ENCODE data around the gene ATP13A3.

The ATP13A3 gene

GRCh38 chr3:194395212-194395611 is 91.6 kb downstream of the ATP13A3 start:
- DNase-seq (ENCODE audit: low read depth in 2 of 2) = no peak

GRCh38 chr3:194392576-194392975 is 94.2 kb downstream of the ATP13A3 start:
- DNase-seq (ENCODE audit: low read depth in 2 of 2) = no peak

- no peak for DNase-seq (ENCODE audit: low read depth in 2 of 2)
These were observed 96.0 kb downstream of the ATP13A3 start for GRCh38 chr3:194390835-194391234.

- no peak for DNase-seq (ENCODE audit: low read depth in 2 of 2)
These were observed 97.5 kb downstream of the ATP13A3 start for GRCh38 chr3:194389269-194389668.

GRCh38 chr3:194387926-194388418 is 98.8 kb downstream of the ATP13A3 start:
- no peak for DNase-seq (ENCODE audit: low read depth in 2 of 2)

DNA sequence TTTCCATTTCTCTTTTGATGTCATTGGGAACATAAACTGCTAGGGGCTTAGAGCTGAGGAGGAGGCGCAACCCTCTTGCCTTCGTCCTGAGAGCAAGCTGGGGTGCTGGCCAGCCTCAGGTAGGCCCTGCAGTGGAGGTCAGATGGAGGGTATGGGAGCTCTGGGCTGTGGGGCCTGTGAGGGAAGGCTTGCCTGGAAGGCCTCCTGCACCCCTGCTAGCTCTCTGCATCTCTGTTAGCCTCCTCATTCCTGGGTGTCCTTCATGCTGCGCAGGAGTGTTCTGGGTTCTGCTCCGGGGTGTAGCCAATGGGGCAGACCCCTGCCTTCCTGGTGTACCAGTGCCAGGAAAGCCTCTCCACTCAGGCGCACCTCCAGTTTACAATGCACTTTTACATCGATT is 99.5 kb downstream of the ATP13A3 start:
- DNase-seq (ENCODE audit: low read depth in 2 of 2) = no peak

DNA sequence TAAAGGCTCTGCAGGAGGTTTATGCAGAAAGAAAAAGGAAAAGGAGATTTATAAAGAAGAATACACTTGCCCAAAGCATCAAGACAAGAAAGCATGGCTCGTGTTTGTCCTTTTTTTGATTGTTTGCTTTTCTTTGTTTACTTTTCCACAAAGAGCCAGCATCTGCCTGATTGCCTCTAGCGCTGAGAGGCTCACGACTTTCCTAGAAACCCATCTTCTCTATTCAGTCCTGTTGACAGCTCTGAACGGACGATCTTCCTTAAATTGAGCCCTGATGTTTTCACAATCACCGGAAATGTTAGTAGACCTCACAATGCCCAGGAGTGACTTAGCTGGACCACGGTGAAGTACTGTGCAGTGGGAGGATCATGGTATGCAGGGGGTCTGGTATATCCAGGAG is 100.2 kb downstream of the ATP13A3 start:
- no peak for DNase-seq (ENCODE audit: low read depth in 2 of 2)

GRCh38 chr3:194386066-194386465 is 100.7 kb downstream of the ATP13A3 start:
- no peak for DNase-seq (ENCODE audit: low read depth in 2 of 2)

DNA sequence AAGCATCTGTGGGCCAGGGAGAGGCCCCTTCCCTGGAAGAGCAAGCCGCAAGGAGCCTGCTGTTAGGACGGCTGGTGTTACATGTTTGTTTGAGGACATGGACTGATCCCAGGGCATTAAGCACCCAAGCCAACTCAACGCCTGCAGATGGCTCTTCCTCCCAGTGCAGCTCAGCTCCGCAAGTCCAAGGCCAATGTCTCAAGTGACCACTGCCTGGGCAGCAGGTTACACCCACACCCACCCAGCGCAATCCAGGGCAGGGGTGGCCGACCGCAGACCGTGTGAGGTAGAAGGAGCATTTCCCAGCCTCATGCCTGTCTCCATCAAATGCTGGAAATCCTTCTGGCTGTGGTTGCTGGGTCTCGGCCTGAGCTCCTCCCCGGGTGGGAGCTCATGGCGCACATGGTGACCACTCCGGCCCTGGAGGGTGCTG is 102.2 kb downstream of the ATP13A3 start:
- DNase-seq (ENCODE audit: low read depth in 2 of 2) = no peak

DNA sequence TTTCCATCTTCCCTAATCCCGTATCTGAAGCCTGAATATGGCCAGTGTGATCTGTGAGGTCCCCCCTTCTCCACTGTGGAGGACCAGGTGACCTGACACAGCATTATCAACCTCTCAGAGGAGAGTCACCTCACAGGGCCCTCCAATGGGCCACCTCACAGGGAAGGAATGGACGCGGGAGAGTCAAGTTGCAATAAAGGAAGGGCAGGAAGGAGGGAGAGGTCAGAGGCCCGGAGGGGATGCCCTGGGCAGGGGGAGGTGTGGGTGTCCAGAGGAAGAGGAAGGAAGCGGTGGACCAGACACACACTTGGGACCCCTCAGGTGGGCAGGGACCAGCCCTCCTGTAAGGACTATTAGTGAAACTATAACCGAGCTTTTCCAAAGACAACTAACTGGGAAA is 102.6 kb downstream of the ATP13A3 start:
- DNase-seq (ENCODE audit: low read depth in 2 of 2) = no peak

- no peak for DNase-seq (ENCODE audit: low read depth in 2 of 2)
These were observed 103.4 kb downstream of the ATP13A3 start for GRCh38 chr3:194383276-194383940.

DNA sequence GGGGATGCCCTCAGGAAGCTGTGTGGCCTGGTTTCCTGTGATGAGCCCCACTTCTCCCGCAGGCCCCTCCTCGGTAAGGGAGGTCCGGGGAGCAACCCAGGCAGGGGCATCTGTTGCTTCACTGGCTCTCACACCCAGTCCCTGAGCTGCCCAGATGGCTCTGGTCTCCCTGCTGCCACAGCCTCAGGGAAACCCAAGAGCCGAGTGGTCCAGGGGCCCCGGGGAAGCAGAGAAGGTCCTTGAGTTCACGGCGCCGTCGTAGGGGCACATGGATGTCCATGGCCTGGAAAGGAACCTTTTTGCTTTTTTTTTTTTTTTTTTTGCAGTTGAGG is 103.9 kb downstream of the ATP13A3 start:
- no peak for DNase-seq (ENCODE audit: low read depth in 2 of 2)

DNA sequence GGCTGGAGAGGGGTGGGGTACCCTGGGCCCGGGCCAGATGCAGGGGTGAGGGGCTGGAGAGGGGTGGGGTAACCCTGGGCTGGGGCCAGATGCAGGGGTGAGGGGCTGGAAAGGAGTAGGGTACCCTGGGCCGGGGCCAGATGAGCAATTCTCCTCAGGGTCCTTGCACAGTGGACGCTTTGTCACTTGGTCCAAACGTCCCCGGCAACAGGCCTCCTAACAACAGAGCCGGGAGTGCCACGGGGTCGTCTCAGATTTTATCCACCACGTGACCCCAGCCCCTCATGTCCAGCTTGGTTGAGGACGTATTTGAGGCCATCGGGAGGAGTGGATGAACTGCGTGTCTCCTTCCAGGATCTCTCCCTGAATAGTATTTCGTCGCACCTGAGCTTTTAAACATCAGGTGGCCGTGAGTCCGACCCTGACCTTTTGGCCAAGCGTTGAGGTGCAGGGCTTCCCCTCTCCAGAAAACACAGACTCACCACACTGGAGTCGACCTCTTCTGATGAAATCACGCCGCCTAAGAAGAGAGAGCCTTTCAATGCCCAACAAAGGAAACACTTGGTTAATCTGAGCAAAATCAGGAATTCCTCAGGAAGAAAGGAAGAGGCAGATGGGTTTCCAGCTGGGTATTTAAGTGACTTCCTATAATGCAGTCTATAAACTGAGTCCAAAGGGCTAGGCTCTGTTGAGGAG is 104.5 kb downstream of the ATP13A3 start:
- DNase-seq (ENCODE audit: low read depth in 2 of 2) = no peak

DNA sequence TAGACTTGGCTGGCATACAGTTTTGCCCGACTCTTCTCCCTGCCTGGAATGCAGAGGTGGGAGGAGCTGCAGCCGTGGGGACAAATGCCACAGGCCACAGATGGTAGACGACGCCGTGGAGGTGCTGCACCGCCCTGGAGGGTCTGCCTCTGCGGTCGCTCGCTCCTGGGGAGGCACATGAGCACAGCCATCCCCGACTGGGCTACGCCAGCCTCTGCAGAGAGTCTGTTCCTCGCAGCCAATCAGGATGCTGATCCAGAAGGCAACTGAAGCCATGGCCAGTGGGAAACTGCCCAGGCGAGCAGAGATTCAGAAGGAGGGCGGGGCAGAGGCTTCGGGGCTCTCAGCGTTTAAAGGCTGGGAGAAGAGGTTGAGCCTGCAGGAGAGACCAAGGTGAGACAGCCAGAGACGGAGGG is 105.3 kb downstream of the ATP13A3 start:
- DNase-seq (ENCODE audit: low read depth in 2 of 2) = no peak

DNA sequence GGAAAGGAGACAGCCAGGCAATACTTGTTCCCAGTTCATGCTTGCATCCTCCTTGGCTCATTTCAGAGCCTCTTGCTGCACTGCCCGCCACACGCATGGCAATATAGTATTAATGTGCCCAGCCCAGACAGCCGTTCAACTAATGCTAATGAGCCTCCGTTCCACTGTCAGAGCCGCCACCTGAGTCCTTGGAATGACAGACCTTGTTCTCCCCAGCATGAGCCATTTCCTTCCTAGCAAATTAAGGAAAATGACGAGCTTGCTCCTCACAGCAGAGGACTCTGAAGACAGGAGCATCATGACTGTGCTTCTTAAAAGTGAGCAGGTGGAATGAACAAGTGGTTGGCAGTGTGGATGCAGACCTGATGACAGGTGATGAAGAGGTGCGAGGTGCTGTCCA is 106.5 kb downstream of the ATP13A3 start:
- DNase-seq (ENCODE audit: low read depth in 2 of 2) = no peak

- no peak for DNase-seq (ENCODE audit: low read depth in 2 of 2)
These were observed 107.2 kb downstream of the ATP13A3 start for GRCh38 chr3:194379651-194380050.

GRCh38 chr3:194379231-194379630 is 107.6 kb downstream of the ATP13A3 start:
- DNase-seq (ENCODE audit: low read depth in 2 of 2) = no peak

DNA sequence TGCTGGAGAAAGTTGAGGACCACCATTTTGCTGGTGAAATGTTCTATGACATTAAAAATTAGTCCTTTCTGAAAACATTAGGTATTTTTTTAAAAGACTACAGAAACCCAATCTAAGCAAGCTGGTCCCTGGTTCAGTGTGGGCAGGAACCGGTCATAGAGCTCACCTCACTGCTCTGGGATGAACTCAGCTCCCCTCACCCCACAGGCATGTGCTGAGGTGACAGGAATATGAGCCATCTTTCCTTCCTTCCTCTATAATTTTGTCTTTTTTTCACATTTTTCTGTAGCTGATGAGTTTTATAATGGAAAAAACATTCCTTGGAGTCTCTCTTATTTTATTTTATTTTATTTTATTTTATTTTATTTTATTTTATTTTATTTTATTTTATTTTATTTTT is 109.1 kb downstream of the ATP13A3 start:
- no peak for DNase-seq (ENCODE audit: low read depth in 2 of 2)

DNA sequence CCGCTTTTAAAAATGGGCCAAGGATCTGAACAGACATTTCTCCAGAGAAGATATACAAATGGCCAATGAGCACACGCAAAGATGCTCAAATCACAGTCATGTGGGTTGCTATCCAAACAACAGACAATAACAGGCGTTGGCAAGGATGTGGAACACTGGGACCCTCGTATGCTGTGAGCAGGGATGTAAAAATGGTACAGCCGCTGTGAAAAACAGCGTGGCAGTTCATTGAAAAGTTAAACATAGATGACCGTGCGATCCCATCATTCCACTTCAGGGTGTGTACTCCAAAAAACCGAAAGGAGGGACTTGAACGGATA is 110.6 kb downstream of the ATP13A3 start:
- DNase-seq (ENCODE audit: low read depth in 2 of 2) = no peak

DNA sequence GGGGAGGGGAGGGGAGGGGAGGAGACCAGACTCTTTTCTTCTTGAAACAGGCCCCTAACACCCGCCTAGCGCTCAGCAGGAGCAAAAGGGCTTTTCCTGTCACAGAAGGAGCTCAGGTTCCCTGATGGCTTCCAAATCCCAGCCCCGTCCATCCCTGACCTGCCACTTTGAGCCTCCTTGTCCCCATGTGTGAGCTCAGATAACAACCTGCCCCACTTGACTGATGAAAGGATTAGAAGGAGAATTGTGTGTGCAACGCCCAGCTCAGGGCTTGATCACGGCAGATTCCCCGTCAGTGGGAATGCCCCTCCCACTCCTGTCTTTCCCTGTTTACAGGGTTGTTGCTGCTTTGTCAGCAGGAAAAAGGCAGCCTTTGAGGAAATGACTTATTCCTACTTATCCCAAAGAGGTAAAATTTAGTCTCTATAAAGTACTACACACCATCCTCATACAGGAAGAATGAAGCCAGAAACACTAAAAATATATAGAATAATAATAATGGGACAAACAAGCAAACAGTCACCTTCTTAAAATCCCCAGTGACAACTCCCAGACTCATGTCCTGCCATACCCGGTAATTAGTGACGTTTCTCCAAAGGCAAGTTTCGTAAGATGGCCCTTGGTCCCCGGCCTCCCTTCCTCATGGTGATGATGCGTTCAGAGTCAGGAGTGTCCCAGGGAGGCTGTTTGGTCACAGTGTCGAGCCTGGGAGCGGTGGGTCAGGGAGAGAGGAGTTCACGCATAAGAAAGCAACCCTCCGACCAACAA is 111.1 kb downstream of the ATP13A3 start:
- no peak for DNase-seq (ENCODE audit: low read depth in 2 of 2)

- no peak for DNase-seq (ENCODE audit: low read depth in 2 of 2)
These were observed 111.9 kb downstream of the ATP13A3 start for GRCh38 chr3:194374935-194375334.

- no peak for DNase-seq (ENCODE audit: low read depth in 2 of 2)
These were observed 112.9 kb downstream of the ATP13A3 start for GRCh38 chr3:194373899-194374298.

DNA sequence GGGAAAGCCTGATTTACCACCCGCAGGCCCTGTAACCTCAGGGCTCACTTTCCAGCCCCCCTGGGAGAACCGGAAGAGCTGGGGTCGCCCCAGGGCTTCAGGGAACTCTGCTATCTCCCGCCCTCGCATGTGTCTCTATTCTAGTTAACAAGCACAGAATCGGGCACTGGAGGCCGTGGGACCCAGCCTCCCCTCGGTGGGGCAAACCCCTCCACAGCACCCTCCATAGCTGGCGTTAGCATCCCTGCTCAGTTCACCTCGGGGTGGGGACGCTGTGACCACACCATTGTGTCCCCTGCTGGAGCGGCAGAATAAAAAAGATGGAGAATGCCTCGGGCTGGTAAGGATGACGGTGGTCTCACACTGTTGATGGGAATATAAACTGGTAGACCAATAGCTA is 113.8 kb downstream of the ATP13A3 start:
- no peak for DNase-seq (ENCODE audit: low read depth in 2 of 2)

Measured in stimulated activated CD8-positive, alpha-beta memory T cell treated with anti-CD3 and anti-CD28 coated beads, Interleukin-15, amount 100 ng/mL, for 48 hours (primary cell).